Measurements from ENCODE around the gene PHACTR3.

DNA sequence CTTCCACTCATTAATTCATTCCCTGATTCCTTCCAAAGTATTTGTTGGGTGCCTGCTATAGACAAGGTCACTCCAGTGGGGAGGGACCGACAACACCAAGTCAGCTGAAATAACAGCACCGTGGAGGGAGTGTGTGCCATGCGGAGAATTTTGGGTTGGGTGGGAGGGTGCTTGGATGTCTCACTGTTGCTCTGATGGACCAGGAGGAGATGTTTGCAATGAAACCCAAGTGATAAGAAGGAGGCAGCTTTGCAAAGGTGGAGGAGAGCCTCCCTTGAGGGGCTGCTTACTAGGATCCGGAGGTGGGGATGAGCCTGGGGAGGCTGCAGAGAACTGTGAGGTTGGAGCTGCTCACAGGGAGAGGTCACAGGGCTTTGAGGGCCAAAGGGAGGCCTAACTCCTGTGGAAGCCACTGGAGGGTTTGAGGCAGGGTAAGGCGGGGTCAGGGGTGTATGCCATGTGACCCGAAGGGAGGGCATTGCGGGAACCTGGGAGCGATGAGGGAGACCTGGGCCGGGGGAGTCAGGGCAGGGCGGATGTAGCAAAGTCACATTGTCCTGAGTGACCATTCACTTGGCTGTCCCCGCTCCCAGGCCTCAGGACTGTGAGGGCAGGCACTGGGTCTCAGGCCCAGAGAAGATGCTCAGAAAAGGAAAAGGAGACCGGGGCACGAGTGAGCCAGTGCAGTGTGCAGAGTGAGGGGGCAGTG lies 124.5 kb downstream of the PHACTR3 start:
- TF ChIP-seq, protein P1, sequence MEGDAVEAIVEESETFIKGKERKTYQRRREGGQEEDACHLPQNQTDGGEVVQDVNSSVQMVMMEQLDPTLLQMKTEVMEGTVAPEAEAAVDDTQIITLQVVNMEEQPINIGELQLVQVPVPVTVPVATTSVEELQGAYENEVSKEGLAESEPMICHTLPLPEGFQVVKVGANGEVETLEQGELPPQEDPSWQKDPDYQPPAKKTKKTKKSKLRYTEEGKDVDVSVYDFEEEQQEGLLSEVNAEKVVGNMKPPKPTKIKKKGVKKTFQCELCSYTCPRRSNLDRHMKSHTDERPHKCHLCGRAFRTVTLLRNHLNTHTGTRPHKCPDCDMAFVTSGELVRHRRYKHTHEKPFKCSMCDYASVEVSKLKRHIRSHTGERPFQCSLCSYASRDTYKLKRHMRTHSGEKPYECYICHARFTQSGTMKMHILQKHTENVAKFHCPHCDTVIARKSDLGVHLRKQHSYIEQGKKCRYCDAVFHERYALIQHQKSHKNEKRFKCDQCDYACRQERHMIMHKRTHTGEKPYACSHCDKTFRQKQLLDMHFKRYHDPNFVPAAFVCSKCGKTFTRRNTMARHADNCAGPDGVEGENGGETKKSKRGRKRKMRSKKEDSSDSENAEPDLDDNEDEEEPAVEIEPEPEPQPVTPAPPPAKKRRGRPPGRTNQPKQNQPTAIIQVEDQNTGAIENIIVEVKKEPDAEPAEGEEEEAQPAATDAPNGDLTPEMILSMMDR (conservative IDR thresholded peaks at IDR 0.05), result no peak
- no peak for TF ChIP-seq ZFX (IDR thresholded peaks at IDR 0.05)

All from C4-2B (cell line).